ENCODE measurements around the gene PTPRN2. TPM values are rescaled to one million over a fixed set of nuclear protein-coding genes. Genes with fewer than 3 reads are reported as not detected.

PTPRN2 gene
- 0.52 to 1.2 TPM (median 0.91 TPM) in 5 replicates for total RNA-seq (2022; extraction: Qiagen RNA extraction; ENCODE audit: low read depth)

GRCh38 chr7:158587162-158588084, at the start of gene PTPRN2:
TSS of gene PTPRN2 (minus strand) at chr7:158587823.

Other genes with a start within 250 kb of the PTPRN2 start
- gene NCAPG2, start 117.0 kb upstream of the PTPRN2 start, total RNA-seq (2022; extraction: Qiagen RNA extraction; ENCODE audit: low read depth) = 32.4 to 41.3 TPM (median 39.3 TPM) in 5 replicates
- 53.6 to 72.5 TPM (median 63.5 TPM) in 5 replicates for gene ESYT2, start 241.7 kb upstream of the PTPRN2 start, total RNA-seq (2022; extraction: Qiagen RNA extraction; ENCODE audit: low read depth)

Data from A549 treated with DMSO at 1 μM for 4 hours (cell line).